GM21360 (cell line): Measurements from ENCODE around the gene PSMG1.

ENCODE experiments used
- ATAC-seq: cut with Tn5 transposase; IDR thresholded peaks from one replicate; pipeline ENCODE4 v1.9.1; 2021; ENCODE audit warnings: mild to moderate bottlenecking, moderate library complexity; ENCODE audit not compliant: unreplicated experiment

The PSMG1 gene

GRCh38 chr21:39188521-39189139, 5.4 kb upstream of the PSMG1 start:
- no peak for ATAC-seq

GRCh38 chr21:39187141-39187540, 3.9 kb upstream of the PSMG1 start:
- ATAC-seq, result no peak

DNA sequence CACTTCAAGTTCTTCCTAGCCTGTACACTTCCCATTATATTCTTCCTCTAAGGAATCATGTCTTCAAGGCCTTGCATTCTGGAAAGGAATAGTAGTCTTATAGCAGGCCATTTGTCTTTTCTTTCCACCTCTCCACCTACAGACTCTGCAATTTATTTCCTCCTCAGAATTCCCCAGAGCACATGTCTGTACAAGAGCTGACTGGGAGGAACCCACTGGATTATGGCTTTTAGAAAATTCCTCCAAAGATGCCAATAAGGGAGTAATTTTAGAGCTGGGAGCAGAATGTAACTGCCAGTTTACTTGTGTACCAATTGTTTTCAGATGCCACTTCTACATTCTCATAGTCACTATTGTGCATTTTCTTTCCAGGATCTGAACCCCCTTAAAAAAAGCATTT, 3.4 kb upstream of the PSMG1 start:
- ATAC-seq, result no peak

GRCh38 chr21:39185157-39185556, 1.9 kb upstream of the PSMG1 start:
- no peak for ATAC-seq

GRCh38 chr21:39184050-39184980, 1.1 kb upstream of the PSMG1 start:
- no peak for ATAC-seq

DNA sequence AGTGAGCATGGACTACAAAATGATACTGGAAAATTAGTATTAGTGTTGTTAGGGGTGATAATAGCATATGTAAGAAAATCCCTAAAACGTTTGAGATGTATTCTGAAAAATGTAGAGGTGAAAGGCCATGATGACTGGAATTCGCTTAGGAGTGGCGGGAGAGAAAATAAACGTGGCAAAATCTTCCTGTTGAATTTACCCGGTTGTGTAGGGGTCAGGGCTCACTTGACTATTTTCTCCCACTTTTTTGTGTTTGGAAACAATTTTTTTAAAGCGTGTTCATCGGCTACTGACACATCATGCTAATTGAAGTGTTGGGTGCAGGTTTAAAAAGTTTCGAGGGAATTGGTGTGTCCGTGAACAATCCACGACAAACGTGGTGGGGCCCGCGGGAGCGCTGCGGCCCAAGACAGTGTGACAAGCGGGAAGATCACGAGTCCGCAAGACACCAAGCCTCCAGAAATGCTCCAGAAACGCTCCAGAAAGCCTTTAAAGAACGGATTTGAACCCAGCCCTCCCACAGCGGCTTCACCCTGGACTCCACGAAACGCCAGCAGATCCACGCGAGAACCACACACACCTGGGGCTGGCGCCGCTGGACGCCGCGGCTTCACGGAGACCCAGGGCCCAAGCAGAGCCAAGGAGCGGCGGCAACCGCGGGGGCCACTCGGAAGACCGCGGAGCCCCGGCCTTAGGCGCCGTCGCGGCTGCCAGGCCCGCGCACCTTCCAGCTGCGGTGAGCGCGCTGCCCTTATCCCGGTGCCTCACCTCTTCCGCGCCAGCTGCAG, 573 bp downstream of the PSMG1 start:
- ATAC-seq, result no peak

DNA sequence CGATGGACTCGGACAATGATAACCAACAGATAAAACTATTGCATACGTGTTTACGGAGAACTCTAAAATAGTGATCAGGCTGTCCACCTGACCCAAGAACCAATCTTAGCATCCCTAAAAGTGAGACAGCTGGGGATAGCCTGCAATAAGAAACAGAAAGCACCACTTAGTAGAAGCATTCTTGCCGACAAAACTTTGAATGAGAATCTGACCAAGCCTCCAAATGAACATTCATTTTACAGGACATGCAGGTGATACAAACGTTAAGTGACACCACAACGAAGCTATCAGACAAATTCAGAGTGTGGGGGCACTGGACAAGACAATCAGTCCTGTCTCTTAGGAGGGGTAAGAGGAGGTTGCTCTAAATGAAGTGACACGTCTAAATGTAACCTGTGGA, 1.2 kb downstream of the PSMG1 start:
- ATAC-seq, result no peak

GRCh38 chr21:39181205-39181818, 1.9 kb downstream of the PSMG1 start:
- ATAC-seq, result no peak

DNA sequence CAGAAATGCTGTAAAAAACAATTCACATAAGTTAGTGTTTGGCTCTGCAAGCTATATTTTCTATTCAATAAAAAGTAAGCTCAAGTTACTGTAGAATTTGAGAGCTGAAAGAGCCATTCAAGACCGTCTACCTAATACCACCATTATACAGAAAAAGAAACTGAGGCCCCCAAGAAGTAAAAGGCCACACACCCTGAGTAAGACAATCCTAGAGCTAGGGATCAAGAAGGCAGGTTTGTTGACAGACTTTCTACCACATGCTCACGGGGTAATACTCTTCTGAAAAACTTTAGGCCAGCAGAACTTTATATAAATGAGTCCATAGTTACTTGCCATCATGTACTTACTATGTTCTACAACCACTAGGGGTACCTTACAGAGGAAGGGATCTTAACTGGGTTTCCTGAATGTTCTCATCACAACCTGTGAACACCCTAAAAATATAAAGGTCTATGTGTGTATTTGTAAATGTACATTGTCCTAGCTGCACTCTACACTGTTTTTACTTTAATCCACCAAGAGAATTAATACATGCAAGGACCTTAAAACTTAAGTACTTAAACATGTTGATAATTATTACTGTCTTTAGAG, 2.7 kb downstream of the PSMG1 start:
- ATAC-seq, result no peak

DNA sequence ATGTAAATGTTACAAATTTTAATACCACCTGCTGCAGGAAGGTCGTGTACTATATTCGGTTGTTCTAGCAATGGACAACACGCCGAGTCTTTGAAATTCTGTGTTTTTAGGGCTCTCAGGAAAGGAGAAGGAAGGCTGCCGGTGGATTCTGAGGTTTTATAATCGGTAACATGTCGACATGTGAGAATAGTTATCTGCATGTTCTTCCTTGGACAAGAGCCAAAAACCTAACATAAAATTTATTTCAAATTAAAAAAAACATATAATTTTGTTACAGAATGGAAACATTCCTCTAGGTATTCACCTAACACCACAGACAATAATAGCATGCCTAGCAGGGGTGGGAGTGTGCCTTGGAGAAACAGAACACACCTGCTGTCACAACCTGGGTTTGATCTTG, 4.8 kb downstream of the PSMG1 start:
- no peak for ATAC-seq

DNA sequence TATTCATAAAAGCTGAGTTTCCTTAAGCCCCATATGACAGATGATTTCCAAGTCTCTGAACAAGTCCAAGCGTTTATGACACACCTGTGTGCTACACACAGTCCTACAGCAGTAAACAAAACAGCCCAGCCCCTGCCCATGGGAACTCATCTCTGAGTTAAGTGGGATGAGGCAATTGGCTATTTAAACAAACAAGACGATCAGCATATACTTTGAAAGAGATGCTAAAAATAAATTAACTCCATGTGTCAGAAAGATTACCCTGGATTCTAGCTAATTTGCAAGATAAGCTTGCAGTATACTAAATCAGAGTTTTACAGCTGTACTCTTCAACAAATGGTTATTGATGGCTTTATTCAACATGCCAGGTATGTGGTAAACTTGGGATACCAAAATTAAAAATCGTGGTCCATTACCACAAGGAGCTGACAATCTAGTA, 7.0 kb downstream of the PSMG1 start:
- ATAC-seq, result no peak

- ATAC-seq, result no peak
These were observed 7.6 kb downstream of the PSMG1 start for GRCh38 chr21:39175665-39176064.

DNA sequence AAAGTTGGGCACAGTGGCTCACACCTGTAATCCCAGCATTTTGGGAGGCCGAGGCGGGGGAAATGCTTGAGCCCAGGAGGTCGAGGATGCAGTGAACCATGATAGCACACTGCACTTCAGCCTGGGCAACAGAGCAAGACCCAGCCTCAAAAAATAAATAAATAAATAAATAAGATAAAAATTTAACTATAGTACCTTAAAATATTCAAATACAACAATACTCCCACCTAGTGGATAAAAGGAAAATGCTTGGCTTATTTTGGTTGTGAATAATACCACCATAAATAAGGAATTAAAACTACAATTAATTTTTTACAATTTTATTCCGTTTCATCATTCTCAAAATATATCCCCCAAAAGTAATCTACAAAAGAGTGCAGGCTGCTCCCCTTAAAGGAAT, 8.1 kb downstream of the PSMG1 start:
- no peak for ATAC-seq

DNA sequence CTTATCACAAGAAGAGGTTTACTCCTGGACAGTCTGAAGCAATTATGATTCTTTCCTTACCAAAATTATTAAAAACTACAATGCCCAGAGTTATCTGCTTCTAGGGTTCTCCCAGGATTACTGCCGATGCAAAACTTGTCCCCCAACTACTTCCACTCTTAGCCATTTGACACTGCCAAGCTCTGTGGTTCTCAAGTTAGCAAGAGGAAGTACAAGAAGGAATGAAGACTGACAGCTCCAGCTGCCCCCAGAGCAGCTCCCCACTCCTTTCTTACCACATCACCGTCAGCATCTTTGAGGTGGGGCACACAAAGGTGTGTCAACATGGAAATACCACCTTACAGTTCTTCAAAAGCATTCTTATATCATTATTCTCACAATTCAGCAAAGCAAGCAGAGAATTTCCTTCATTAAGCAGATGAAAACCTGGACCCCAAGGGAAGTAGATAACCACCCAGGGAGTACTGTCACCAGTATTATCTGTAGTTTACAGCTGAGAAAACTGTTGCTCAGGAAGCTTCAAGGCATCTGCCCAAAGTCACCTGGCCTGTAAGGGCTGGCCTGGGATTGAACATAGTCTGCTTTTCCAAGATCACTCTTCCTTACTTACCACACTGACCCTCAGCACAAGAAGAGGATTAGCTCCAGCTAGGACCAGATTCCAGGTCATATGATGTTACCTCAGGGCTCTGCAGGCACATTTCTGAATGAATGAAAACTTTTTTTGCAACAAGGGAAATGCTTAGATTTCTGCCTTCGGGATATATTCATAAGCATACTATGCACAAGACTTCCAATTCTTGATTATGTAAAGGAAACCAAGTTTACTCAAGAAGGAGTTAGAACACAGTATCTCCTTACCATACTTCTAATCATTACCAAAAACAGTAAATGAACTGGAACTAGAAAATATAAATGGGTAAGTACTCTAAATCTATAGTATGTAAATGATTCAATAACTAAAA, 9.3 kb downstream of the PSMG1 start:
- no peak for ATAC-seq

- no peak for ATAC-seq
These were observed 13.3 kb downstream of the PSMG1 start for GRCh38 chr21:39169906-39170305.

GRCh38 chr21:39168800-39169199, 14.5 kb downstream of the PSMG1 start:
- no peak for ATAC-seq

DNA sequence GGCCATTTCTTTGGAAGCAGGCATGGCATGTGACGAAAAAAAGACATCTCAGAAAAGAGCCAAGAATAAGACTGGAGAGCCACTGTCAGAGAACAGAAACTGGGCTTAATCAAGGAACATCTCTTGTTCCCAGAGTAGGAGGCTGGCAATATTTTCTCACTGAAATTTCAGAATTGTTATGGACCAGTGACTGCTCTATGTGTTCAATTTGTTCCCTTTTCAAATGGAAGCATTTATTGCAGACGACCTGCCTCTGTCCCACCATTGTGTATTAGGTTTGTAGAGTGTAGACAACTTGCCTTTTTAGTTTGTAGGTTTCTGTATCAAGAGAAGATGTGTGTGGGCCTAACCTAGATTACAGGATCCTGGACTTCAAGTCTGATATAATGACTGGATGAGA, 18.7 kb downstream of the PSMG1 start:
- no peak for ATAC-seq

DNA sequence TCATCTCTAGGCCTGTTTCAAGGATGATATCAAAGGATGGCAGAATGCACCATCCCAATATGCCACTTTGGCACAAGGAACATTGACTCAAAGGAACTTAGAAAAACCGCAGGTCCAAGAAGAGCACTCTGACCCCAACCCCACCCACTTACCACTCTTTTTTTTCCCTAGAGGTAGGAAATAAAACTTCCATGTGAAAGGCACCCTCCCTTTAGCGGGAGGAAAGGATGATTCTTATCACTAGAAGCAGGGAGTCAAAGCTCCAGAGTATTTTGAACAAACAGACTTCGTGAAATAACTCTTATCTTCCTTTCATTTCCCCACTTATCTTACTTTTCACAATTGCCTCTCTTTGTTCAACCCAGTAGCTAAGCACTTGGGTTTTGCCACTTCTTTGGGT, 22.2 kb downstream of the PSMG1 start:
- ATAC-seq, result no peak

- ATAC-seq, result no peak
These were observed 23.7 kb downstream of the PSMG1 start for GRCh38 chr21:39159342-39160063.
